ENCODE measurements around the gene CATSPER4. TPM values are rescaled to one million over a fixed set of nuclear protein-coding genes. Genes with fewer than 3 reads are reported as not detected.

Gene CATSPER4
- total RNA-seq, 1 experiment from 2014 or later: not detected

DNA sequence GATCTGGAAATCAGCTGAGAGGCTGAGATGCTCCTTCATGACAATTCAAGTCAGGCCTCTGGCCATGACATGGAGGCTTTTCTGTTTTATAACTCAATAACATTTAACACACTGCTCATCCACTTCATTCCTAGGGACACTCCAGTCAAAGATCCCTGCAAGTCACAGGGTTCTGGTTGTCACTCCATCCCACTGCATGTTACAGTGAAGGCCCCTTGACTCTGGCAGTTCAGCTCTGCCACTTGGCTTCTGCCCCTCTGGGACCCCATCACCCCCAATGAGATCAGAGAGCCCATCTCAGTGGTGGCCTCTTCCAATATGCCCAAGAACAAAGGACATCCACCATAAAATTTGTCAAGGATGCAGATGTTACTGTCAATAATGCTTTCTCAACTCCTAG is 41.5 kb upstream of the CATSPER4 start:
- Mint-ChIP-seq H3K4me1 (peaks cover 0 to 3% of the 10 kb centered on the region in 2 experiments; a peak in 1 of 4 replicates), H3K4me3 (no peak overlapping the region)

More for the DNA sequence above, 41.5 kb upstream of the CATSPER4 start:
- Histone ChIP-seq H2BK5ac (ENCODE audit: insufficient read length, low read length) (no peak overlapping the region), H3K23me2 (ENCODE audit: insufficient read length, low read depth, low read length, poor library complexity, severe bottlenecking) (no peaks in the 10 kb centered on the region), H3K27ac (ENCODE audit: insufficient read length, low read depth, low read length) (no peak overlapping the region), H3T11ph (ENCODE audit: low read length) (no peak overlapping the region), H2BK20ac (ENCODE audit: low read depth, low read length, poor library complexity, severe bottlenecking) (no peak overlapping the region), H3K18ac (ENCODE audit: insufficient read length, low read depth, low read length) (no peak overlapping the region), H2BK15ac (ENCODE audit: low read depth, low read length) (no peak overlapping the region), H3K14ac (ENCODE audit: insufficient read depth, low read length) (no peak overlapping the region), H3K4ac (ENCODE audit: low read depth, low read length) (no peak overlapping the region), H3K4me2 (ENCODE audit: insufficient read depth, insufficient read length, low read length) (no peak overlapping the region), H2AK5ac (ENCODE audit: insufficient read length, low read length) (no peak overlapping the region), H4K8ac (replicated peaks; ENCODE audit: insufficient read length, low read depth, low read length) (no peak overlapping the region), H3K23ac (ENCODE audit: insufficient read length, low read depth, low read length) (no peak overlapping the region), H3K79me2 (ENCODE audit: insufficient read depth, low read length) (no peaks in the 10 kb centered on the region), H4K91ac (ENCODE audit: insufficient read length, low read depth, low read length) (no peak overlapping the region), H2BK12ac (ENCODE audit: insufficient read length, low read depth, low read length) (no peak overlapping the region), H3K56ac (ENCODE audit: insufficient read length, low read depth, low read length) (no peak overlapping the region), H2AFZ (ENCODE audit: low read length) (no peak overlapping the region), H3K9me3 (ENCODE audit: control insufficient read depth, low read depth, low read length) (no peaks in the 10 kb centered on the region), H3K27me3 (ENCODE audit: insufficient read depth, low read length) (peaks cover 8% of the 10 kb centered on the region; the same call in 1 of the 2 replicates), H3K4me1 (ENCODE audit: insufficient read depth, low read length) (peaks cover 2% of the 10 kb centered on the region; the same call in 1 of the 2 replicates), H4K20me1 (ENCODE audit: control insufficient read depth, insufficient read depth, insufficient read length) (no peaks in the 10 kb centered on the region), H4K5ac (ENCODE audit: insufficient read length, low read depth, low read length) (no peak overlapping the region), H3K9ac (ENCODE audit: extremely low read depth, insufficient read length, low read length) (no peak overlapping the region), H3K79me1 (ENCODE audit: insufficient read depth, low read depth, low read length, poor library complexity, severe bottlenecking) (no peaks in the 10 kb centered on the region), H2BK120ac (ENCODE audit: low read depth, low read length, poor library complexity, severe bottlenecking) (no peak overlapping the region)
- H3K27me3 Mint-ChIP-seq (ENCODE audit: low read depth): peaks cover 100% of the 10 kb centered on the region
- H3K36me3 Mint-ChIP-seq (ENCODE audit: insufficient read depth in 1 of 3, low read depth in 3 of 3): no peaks in the 10 kb centered on the region
- no peak overlapping the region for H3K27ac Mint-ChIP-seq
- H3K9me3 Mint-ChIP-seq: no peaks in the 10 kb centered on the region
- TF ChIP-seq, protein P1, sequence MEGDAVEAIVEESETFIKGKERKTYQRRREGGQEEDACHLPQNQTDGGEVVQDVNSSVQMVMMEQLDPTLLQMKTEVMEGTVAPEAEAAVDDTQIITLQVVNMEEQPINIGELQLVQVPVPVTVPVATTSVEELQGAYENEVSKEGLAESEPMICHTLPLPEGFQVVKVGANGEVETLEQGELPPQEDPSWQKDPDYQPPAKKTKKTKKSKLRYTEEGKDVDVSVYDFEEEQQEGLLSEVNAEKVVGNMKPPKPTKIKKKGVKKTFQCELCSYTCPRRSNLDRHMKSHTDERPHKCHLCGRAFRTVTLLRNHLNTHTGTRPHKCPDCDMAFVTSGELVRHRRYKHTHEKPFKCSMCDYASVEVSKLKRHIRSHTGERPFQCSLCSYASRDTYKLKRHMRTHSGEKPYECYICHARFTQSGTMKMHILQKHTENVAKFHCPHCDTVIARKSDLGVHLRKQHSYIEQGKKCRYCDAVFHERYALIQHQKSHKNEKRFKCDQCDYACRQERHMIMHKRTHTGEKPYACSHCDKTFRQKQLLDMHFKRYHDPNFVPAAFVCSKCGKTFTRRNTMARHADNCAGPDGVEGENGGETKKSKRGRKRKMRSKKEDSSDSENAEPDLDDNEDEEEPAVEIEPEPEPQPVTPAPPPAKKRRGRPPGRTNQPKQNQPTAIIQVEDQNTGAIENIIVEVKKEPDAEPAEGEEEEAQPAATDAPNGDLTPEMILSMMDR (conservative IDR thresholded peaks at IDR 0.05): no peak
- no peak for DNase-seq
